ENCODE data around the gene CEACAM21. TPM values are rescaled to one million over a fixed set of nuclear protein-coding genes. Genes with fewer than 3 reads are reported as not detected.

CEACAM21 gene
- polyA plus RNA-seq, 3 donors: 2.1 to 6.4 (median 4.1) TPM

GRCh38 chr19:41551212-41551610 is 24.8 kb upstream of the CEACAM21 start:
- peak overlapping the region; percentile 57 to 71 for H3K4me3 Mint-ChIP-seq
- peaks cover 82% of the 10 kb centered on the region for H3K4me1 Mint-ChIP-seq
- Histone ChIP-seq H3K4me1 (ENCODE audit: control insufficient read depth in 1 of 2, insufficient read depth in 2 of 2, low read length in 2 of 2) (peaks cover 72 to 94% of the 10 kb centered on the region in 2 donors), H3K4me3 (replicated peaks in 1 of 3; ENCODE audit: low read depth in 2 of 3, low read length in 3 of 3) (peak overlapping the region in 1 of 3 experiments; percentile 7), H3K4me2 (replicated peaks; ENCODE audit: extremely low read depth, low read length, poor library complexity, severe bottlenecking) (no peak overlapping the region), H3K36me3 (replicated peaks in 1 of 2; ENCODE audit: control insufficient read depth in 1 of 2, insufficient read depth in 2 of 2, low read length in 2 of 2) (no peaks in the 10 kb centered on the region), H3K9me3 (replicated peaks in 1 of 2; ENCODE audit: control insufficient read depth in 1 of 2, insufficient read depth in 1 of 2, low read length in 2 of 2) (no peaks in the 10 kb centered on the region), H3K27me3 (ENCODE audit: control insufficient read depth in 2 of 2, insufficient read depth in 2 of 2, low read length in 2 of 2) (no peaks in the 10 kb centered on the region), H2AFZ (ENCODE audit: insufficient read depth, low read depth, low read length, poor library complexity, severe bottlenecking) (peak overlapping the region; percentile 78), H3K9ac (ENCODE audit: insufficient read depth, low read length, poor library complexity, severe bottlenecking) (no peak overlapping the region), H3K79me2 (ENCODE audit: insufficient read depth, low read length) (peaks cover 31% of the 10 kb centered on the region), H4K20me1 (ENCODE audit: insufficient read depth, low read length) (no peaks in the 10 kb centered on the region), H3K27ac (ENCODE audit: low read depth in 1 of 2, low read length in 2 of 2) (peak overlapping the region in 1 of 2 donors; percentile 45)
- peaks cover 4 to 6% of the 10 kb centered on the region in 2 donors for H3K36me3 Mint-ChIP-seq
- DNase-seq: no peak
- intact Hi-C loops (cut with micrococcal nuclease): no loop called here
- H3K9me3 Mint-ChIP-seq: peaks cover 0 to 3% (median 0%) of the 10 kb centered on the region in 7 donors
- peaks cover 0 to 2% (median 0%) of the 10 kb centered on the region in 3 donors for H3K27me3 Mint-ChIP-seq (ENCODE audit: low read depth in 3 of 3)
- WGBS (ENCODE audit: insufficient coverage): 84% methylated on average over 7 of the region's 9 CpGs
- TF ChIP-seq CTCF (IDR thresholded peaks at IDR 0.05): no peak
- peak overlapping the region in 6 of 7 donors; percentile 33 to 93 (median 78) for H3K27ac Mint-ChIP-seq

GRCh38 chr19:41551711-41552110 is 24.3 kb upstream of the CEACAM21 start:
- H3K27ac ChIP-seq (ENCODE audit: low read depth in 1 of 2, low read length in 2 of 2): peak overlapping the region in 1 of 2 donors; percentile 45
- peak overlapping the region in 1 of 3 experiments; percentile 7 for H3K4me3 ChIP-seq (replicated peaks in 1 of 3; ENCODE audit: low read depth in 2 of 3, low read length in 3 of 3)
- WGBS (ENCODE audit: insufficient coverage): 8% methylated on average over 3 of the region's 6 CpGs
- no peaks in the 10 kb centered on the region for H3K36me3 ChIP-seq (replicated peaks in 1 of 2; ENCODE audit: control insufficient read depth in 1 of 2, insufficient read depth in 2 of 2, low read length in 2 of 2)
- H3K9me3 ChIP-seq (replicated peaks in 1 of 2; ENCODE audit: control insufficient read depth in 1 of 2, insufficient read depth in 1 of 2, low read length in 2 of 2): no peaks in the 10 kb centered on the region
- Mint-ChIP-seq H3K36me3 (peaks cover 6% of the 10 kb centered on the region in 2 donors), H3K27ac (peak overlapping the region; percentile 11 to 93 (median 78)), H3K27me3 (ENCODE audit: low read depth in 3 of 3) (peaks cover 0 to 2% (median 0%) of the 10 kb centered on the region in 3 donors), H3K9me3 (peaks cover 0 to 3% (median 0%) of the 10 kb centered on the region in 7 donors), H3K4me1 (peaks cover 77% of the 10 kb centered on the region), H3K4me3 (peak overlapping the region; percentile 57 to 71)
- no peak for TF ChIP-seq CTCF (IDR thresholded peaks at IDR 0.05)
- H3K27me3 ChIP-seq (ENCODE audit: control insufficient read depth in 2 of 2, insufficient read depth in 2 of 2, low read length in 2 of 2): no peaks in the 10 kb centered on the region
- peaks cover 67 to 89% of the 10 kb centered on the region in 2 donors for H3K4me1 ChIP-seq (ENCODE audit: control insufficient read depth in 1 of 2, insufficient read depth in 2 of 2, low read length in 2 of 2)
- peak overlapping the region; percentile 78 for H2AFZ ChIP-seq (ENCODE audit: insufficient read depth, low read depth, low read length, poor library complexity, severe bottlenecking)
- no peak overlapping the region for H3K9ac ChIP-seq (ENCODE audit: insufficient read depth, low read length, poor library complexity, severe bottlenecking)
- peaks cover 31% of the 10 kb centered on the region for H3K79me2 ChIP-seq (ENCODE audit: insufficient read depth, low read length)
- peak overlapping the region; percentile 31 for H3K4me2 ChIP-seq (replicated peaks; ENCODE audit: extremely low read depth, low read length, poor library complexity, severe bottlenecking)
- no peak for DNase-seq
- no peaks in the 10 kb centered on the region for H4K20me1 ChIP-seq (ENCODE audit: insufficient read depth, low read length)
- intact Hi-C loops (cut with micrococcal nuclease): no loop called here
